A673 (cell line): ENCODE results near the gene FOXQ1.

Experiments used
- CTCF ChIP-seq: fragments of 300-800, 200-600 bp; sonication (generic); conservative IDR thresholded peaks from 2 replicates; pipeline ENCODE4 v1.5.1; 2017; ENCODE audit warnings: low read depth, mild to moderate bottlenecking, antibody characterized with exemption, low read length, moderate library complexity, mixed read lengths
- EZH2 ChIP-seq: fragments of 200-600 bp; sonication (generic); IDR thresholded peaks from 2 replicates; pipeline ENCODE4 v1.6.1; 2017; ENCODE audit warnings: borderline replicate concordance, low read depth, mild to moderate bottlenecking, mixed read lengths, antibody characterized with exemption, low read length; ENCODE audit not compliant: poor library complexity, severe bottlenecking

DNA sequence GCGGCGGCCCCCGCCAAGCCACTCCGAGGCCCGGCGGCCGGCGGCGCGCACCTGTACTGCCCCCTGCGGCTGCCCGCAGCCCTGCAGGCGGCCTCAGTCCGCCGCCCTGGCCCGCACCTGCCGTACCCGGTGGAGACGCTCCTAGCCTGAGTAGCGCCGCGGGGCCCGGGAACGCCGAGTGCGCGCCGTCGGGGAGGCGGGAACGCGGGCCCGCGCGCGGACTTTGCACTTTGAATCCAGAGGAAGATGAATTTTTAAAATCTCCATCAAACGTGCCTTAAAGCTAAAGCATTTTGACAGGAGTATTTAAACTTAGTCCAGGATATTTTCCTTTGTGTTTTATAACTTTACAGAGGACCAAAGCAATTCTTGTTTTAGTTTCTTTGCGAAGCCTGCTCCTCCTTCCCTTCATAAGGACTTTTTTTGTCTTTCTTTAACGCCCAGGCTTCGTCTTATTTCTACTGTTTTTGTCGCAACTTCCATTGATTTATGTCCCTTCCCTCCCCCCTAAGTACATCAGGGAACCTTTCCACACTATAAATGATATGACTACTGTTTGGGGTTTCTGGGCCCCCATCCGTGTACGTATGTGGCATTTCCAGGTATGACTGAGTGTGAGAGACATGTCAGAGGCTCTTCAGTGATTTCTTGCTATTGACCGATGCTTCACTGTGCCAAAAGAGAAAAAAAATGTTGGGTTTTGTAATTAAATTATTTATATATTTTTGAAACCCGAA is 2.0 kb downstream of the FOXQ1 start:
- TF ChIP-seq CTCF (no peak; the same call in 1 of the 2 replicates), EZH2 (peak; percentile 89)
